OCI-LY7 (cell line): ENCODE data around the gene SH2D3A. TPM values are rescaled to one million over a fixed set of nuclear protein-coding genes. Genes with fewer than 3 reads are reported as not detected.

Experiments used
- BruUV-seq: library from RNA; stranded (reverse); fragments of 400-500 nt; replicated peaks from 2 replicates; lab custom pipeline; 2021; lab: Mats Ljungman, UMichigan
- CTCF ChIA-PET: fragments of 300-600 bp; sonication (Branson Sonifier 250); formaldehyde crosslinking; loops from one replicate; lab custom pipeline; 2022; ENCODE audit warnings: antibody characterized with exemption; ENCODE audit not compliant: unreplicated experiment; lab: Charles Lee
- POLR2A ChIA-PET: fragments of 300-600 bp; sonication (Branson Sonifier 250); formaldehyde crosslinking; loops from one replicate; lab custom pipeline; 2022; ENCODE audit warnings: antibody characterized with exemption; lab: Charles Lee
- DNase-seq: peaks from one replicate; pipeline ENCODE4 v3.0.0-alpha.2; 2015; ENCODE audit warnings: low spot score
- H2AFZ ChIP-seq: fragments of 200-600 bp; sonication (generic), shearing (Covaris generic); 2 replicates; pipeline ENCODE4 v1.6.1; 2014; ENCODE audit warnings: mild to moderate bottlenecking, antibody characterized with exemption, low read length, moderate library complexity
- H3K27ac ChIP-seq: fragments of 200-600 bp; sonication (generic); 2 replicates; pipeline ENCODE4 v1.5.1; 2014; ENCODE audit warnings: mixed run types, low read depth, mild to moderate bottlenecking, moderate library complexity, low read length, inconsistent platforms; ENCODE audit not compliant: poor library complexity, severe bottlenecking
- H3K36me3 ChIP-seq: fragments of 200-600 bp; sonication (generic); 2 replicates; pipeline ENCODE4 v1.6.1; 2014; ENCODE audit warnings: mild to moderate bottlenecking, antibody characterized with exemption, low read length, moderate library complexity, mixed read lengths; ENCODE audit not compliant: insufficient read depth
- H3K4me1 ChIP-seq: fragments of 200-600 bp; sonication (generic); 2 replicates; pipeline ENCODE4 v1.5.1; 2014; ENCODE audit warnings: mild to moderate bottlenecking, low read length; ENCODE audit not compliant: insufficient read depth, poor library complexity, severe bottlenecking
- H3K4me2 ChIP-seq: fragments of 200-600 bp; sonication (generic); 2 replicates; pipeline ENCODE4 v1.6.1; 2014; ENCODE audit warnings: mild to moderate bottlenecking, low read length
- H3K4me3 ChIP-seq: fragments of 200-600 bp; sonication (generic); 2 replicates; pipeline ENCODE4 v1.5.1; 2014; ENCODE audit warnings: mild to moderate bottlenecking, low read depth, low read length; ENCODE audit not compliant: poor library complexity, severe bottlenecking
- H3K79me2 ChIP-seq: fragments of 200-600 bp; sonication (generic); 2 replicates; pipeline ENCODE4 v1.6.1; 2016; ENCODE audit warnings: low read depth, mild to moderate bottlenecking, low read length, moderate library complexity, mixed read lengths; ENCODE audit not compliant: insufficient read depth
- H3K9me2 ChIP-seq: fragments of 200-600 bp; sonication (generic); 2 replicates; pipeline ENCODE4 v1.6.1; 2016; ENCODE audit warnings: mild to moderate bottlenecking, low read length, mixed read lengths; ENCODE audit not compliant: insufficient read depth
- H3K9me3 ChIP-seq: fragments of 200-600 bp; sonication (generic); 2 replicates; pipeline ENCODE4 v1.6.1; 2014; ENCODE audit warnings: mild to moderate bottlenecking, mixed run types, low read length, mixed read lengths
- H4K20me1 ChIP-seq: fragments of 200-600 bp; sonication (generic); 2 replicates; pipeline ENCODE4 v1.6.1; 2014; ENCODE audit warnings: mild to moderate bottlenecking, antibody characterized with exemption, low read length, moderate library complexity, mixed read lengths; ENCODE audit not compliant: insufficient read depth
- CTCF ChIP-seq: fragments of 200-600 bp; sonication (generic); conservative IDR thresholded peaks from 2 replicates; pipeline ENCODE4 v1.5.1; 2014; ENCODE audit warnings: mild to moderate bottlenecking, antibody characterized with exemption, low read length, moderate library complexity, mixed read lengths
- EZH2phosphoT487 ChIP-seq: fragments of 200-600 bp; sonication (generic); IDR thresholded peaks from 2 replicates; pipeline ENCODE4 v1.6.1; 2018; ENCODE audit warnings: low read depth, borderline replicate concordance, mild to moderate bottlenecking, mixed run types, antibody characterized with exemption, low read length, moderate library complexity, mixed read lengths
- intact Hi-C: fragments of 100-400 bp; cut with micrococcal nuclease; formaldehyde crosslinking; loops from one replicate; pipeline ENCODE4 v1.10.0; 2022; ENCODE audit not compliant: unreplicated experiment
- total RNA-seq, 2 experiments: library from RNA; depleted of rRNA in 1 of 2; stranded (reverse); fragments of >200 nt in 1 of 2; shearing (Covaris generic) in 1 of 2; gene quantifications; 2 replicates each; pipeline ENCODE4 v1.2.3, GENCODE V29; 2014 to 2022

SH2D3A gene
- total RNA-seq, 2 experiments from 2014 or later: 7.8 to 13.3 TPM

DNA sequence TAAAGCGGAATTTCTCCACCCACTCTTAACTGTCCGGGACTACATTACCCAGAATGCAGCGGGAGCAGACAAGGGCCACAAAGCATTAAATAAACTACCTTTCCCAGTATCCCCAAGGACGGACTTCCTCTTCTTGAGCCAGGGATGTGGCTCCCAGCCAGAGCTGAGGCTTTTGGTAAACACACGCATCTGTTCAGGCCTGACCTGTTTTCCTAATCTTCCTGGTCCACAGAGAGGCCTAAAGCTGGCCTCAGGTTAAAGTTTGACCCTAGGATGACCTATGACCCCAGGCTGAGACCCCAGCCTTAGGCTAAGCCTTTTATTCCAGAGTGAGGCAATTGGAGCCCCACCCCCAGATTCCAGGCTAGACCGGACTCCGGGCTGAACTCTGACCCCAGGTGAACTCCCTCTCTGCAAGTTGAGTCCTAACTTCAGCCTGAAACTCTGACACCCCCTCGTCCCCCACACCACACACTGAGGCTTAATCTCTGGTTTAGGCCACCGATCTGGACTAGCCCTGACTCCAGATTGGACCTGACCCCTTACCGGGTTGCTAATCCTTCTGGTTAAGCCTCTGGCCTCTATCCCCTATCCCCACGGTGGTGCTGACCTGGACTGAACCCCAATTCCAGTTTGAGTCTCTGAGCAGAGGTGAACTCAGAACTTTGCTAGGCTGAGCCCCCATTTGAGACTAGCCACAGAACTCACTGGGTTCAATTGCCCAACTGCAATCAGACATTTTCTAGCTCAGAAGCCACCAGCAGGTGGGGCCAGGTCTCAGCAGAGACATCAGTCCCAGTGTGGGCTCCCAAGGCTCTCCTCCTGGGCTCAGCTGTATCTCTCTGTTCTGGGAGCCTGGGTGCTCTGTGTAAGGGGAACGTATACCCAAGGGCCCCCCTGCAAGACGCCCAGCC is 29.1 kb downstream of the SH2D3A start:
- H3K4me1 ChIP-seq: peaks cover 53% of the 10 kb centered on the region
- ChIA-PET POLR2A (interaction anchor here (0.7 to 1.8 kb wide), 4 partner anchors 34 to 125 kb away, joined by 3 to 8 read pairs (median 4); partner anchors contain the start of gene VAV1), CTCF (interaction anchor here (0.7 kb wide), 1 partner anchor 125 kb away, joined by 4 read pairs; no protein-coding TSS in a partner anchor)
- H3K9me2 ChIP-seq: no peaks in the 10 kb centered on the region
- H3K4me2 ChIP-seq: peak overlapping the region; percentile 78
- peak; percentile 95 for DNase-seq
- intact Hi-C loops: loop anchor here (1.0 to 5.0 kb wide), 10 partner anchors 15 to 365 kb away; partner anchors contain the start of genes ALKBH7 and SH2D3A
- no TSS peak for BruUV-seq
- H3K27ac ChIP-seq: peak overlapping the region; percentile 74
- TF ChIP-seq EZH2phosphoT487: no peak
- peak; percentile 99 for TF ChIP-seq CTCF
- peak overlapping the region; percentile 58 for H3K4me3 ChIP-seq
- peaks cover 13% of the 10 kb centered on the region; the same call in 1 of the 2 replicates for H3K79me2 ChIP-seq
- H3K9me3 ChIP-seq: no peaks in the 10 kb centered on the region
- H2AFZ ChIP-seq: peak overlapping the region; percentile 68
- H4K20me1 ChIP-seq: no peaks in the 10 kb centered on the region
- no peaks in the 10 kb centered on the region for H3K36me3 ChIP-seq

- Histone ChIP-seq H3K36me3 (no peaks in the 10 kb centered on the region), H3K9me2 (no peaks in the 10 kb centered on the region), H3K4me2 (peak within 1 kb of the TSS; percentile 85), H3K79me2 (peaks cover 13% of the 10 kb centered on the region; the same call in 1 of the 2 replicates), H2AFZ (peak within 1 kb of the TSS; percentile 68), H3K9me3 (no peaks in the 10 kb centered on the region), H3K4me3 (peak within 1 kb of the TSS; percentile 83), H3K27ac (peak within 1 kb of the TSS; percentile 74), H3K4me1 (peaks cover 53% of the 10 kb centered on the region), H4K20me1 (no peaks in the 10 kb centered on the region)
- DNase-seq: peak; percentile 100
- TF ChIP-seq CTCF (no peak), EZH2phosphoT487 (no peak)
- no TSS peak for BruUV-seq
- ChIA-PET POLR2A (interaction anchor here (0.7 to 1.8 kb wide), 4 partner anchors 35 to 126 kb away, joined by 3 to 8 read pairs (median 4); partner anchors contain the start of gene VAV1), CTCF (no interaction called here)
- intact Hi-C loops: loop anchor here (1.0 to 5.0 kb wide), 6 partner anchors 36 to 365 kb away; partner anchors contain the start of gene ALKBH7
These were observed 29.9 kb downstream of the SH2D3A start, which contains the start of gene GPR108 for GRCh38 chr19:6737284-6737872. Gene GPR108, minus strand, starts transcription at chr19:6737580. Its CDS starts 4 bp downstream, at chr19:6737576.
